Measurements from ENCODE around the gene CACNB2.
"Not testable (repeated sequence)": the region's sequence is repeated elsewhere in the genome, so short reads cannot be mapped to it uniquely, and the experiment has no call there.

CACNB2 gene

DNA sequence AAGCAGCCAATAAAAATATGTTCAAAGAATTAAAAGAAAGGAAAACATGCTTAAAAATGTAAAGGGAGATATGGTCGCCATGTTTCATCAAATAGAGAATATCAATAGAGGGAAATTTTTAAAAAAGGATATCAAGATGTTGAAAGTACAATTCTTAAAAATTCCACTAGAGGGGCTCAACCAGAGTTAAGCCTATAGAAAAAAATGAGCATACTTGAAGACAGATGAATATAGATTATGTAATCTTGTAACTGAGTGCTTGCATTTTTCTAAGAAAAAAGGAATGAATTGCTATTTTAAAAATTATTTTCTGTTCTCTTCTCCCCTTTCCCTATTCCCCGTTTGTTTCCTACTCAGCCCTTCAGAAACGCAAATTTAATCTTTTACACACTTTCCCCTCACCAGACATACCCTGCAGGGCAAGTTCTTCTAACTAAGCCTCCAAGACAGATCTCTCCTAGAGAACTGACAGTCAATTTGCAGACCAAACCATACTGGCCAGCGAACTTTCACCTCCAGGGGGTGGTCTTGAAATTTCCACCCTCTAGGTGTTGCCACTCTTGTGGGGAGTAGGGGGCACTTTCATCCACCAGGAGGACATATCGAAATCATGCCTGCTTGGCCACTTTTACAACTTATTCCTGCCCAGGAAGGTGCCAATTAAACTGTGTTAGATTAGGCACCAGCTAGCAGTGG, 443.5 kb downstream of the CACNB2 start:
- no peak for DNase-seq

GRCh38 chr10:18586637-18587036, 446.4 kb downstream of the CACNB2 start:
- not testable (repeated sequence) for DNase-seq

GRCh38 chr10:18591141-18591540, 450.9 kb downstream of the CACNB2 start:
- not testable (repeated sequence) for DNase-seq
